HFFc6 (cell line): ENCODE data around the gene TFCP2L1. TPM values are rescaled to one million over a fixed set of nuclear protein-coding genes. Genes with fewer than 3 reads are reported as not detected.
"Not testable (repeated sequence)": the region's sequence is repeated elsewhere in the genome, so short reads cannot be mapped to it uniquely, and the experiment has no call there.

Source experiments
- DNase-seq: peaks from one replicate; pipeline ENCODE4 v3.0.0-alpha.2; 2018
- H3K27ac Mint-ChIP-seq: 2 replicates; pipeline ENCODE4 v1.8.0; 2020; ENCODE audit warnings: mild to moderate bottlenecking, mixed read lengths
- H3K27me3 Mint-ChIP-seq: 2 replicates; pipeline ENCODE4 v1.8.0; 2021; ENCODE audit warnings: mild to moderate bottlenecking, moderate library complexity, mixed read lengths; ENCODE audit not compliant: insufficient read depth
- H3K36me3 Mint-ChIP-seq: 2 replicates; pipeline ENCODE4 v1.8.0; 2021; ENCODE audit warnings: low read depth, mixed read lengths
- H3K4me1 Mint-ChIP-seq: 2 replicates; pipeline ENCODE4 v1.8.0; 2020; ENCODE audit warnings: low read depth, mixed read lengths
- H3K4me3 Mint-ChIP-seq: 2 replicates; pipeline ENCODE4 v1.8.0; 2020; ENCODE audit warnings: mild to moderate bottlenecking, moderate library complexity, mixed read lengths
- H3K9me3 Mint-ChIP-seq: 2 replicates; pipeline ENCODE4 v1.8.0; 2020; ENCODE audit warnings: mild to moderate bottlenecking, mixed read lengths
- CTCF ChIP-seq: fragments of 200-600 bp; sonication (generic); IDR thresholded peaks from 2 replicates; pipeline ENCODE4 v1.5.0; 2021; ENCODE audit warnings: antibody characterized with exemption, mild to moderate bottlenecking
- total RNA-seq, 6 experiments: library from RNA; stranded (reverse); fragmentation: NEBNext Ultra II Directional; extraction: Animal tissue kit (Norgen Biotek cat#: 25700); gene quantifications; 2 replicates in 1 of 6; 3 replicates in 5 of 6; pipeline ENCODE4 v1.2.3, GENCODE V29; 2021

TFCP2L1 gene
- total RNA-seq, 6 experiments from 2014 or later, result 0.03 TPM; not detected in 5

DNA sequence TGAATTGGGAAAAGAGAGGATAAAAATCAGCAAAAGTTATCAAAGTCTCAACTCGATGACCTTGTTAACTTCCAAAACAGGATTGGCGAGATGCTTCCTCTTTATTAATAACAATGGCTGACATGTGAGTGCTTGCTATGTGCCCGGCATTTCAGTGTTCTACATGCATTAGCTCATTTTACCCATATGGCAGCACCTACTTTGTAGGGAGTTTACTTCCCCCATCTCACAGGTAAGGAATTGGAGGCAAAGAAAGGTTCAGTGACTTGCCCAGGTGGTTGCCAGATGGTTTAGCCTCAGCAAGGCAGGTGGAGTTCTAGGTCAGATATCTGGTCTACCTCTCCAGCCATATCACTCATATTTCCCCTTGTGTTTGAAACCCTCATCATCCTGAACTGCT, 12.4 kb downstream of the TFCP2L1 start:
- no peak overlapping the region for H3K4me3 Mint-ChIP-seq
- no peak for DNase-seq
- no peaks in the 10 kb centered on the region for H3K4me1 Mint-ChIP-seq
- TF ChIP-seq CTCF, result no peak
- no peak overlapping the region for H3K27ac Mint-ChIP-seq
- no peaks in the 10 kb centered on the region for H3K9me3 Mint-ChIP-seq
- no peaks in the 10 kb centered on the region for H3K36me3 Mint-ChIP-seq
- peaks cover 37% of the 10 kb centered on the region for H3K27me3 Mint-ChIP-seq

GRCh38 chr2:121269436-121269835, 15.6 kb downstream of the TFCP2L1 start:
- H3K9me3 Mint-ChIP-seq, H3K36me3 Mint-ChIP-seq, H3K27ac Mint-ChIP-seq, H3K4me1 Mint-ChIP-seq, H3K4me3 Mint-ChIP-seq, DNase-seq: not testable (repeated sequence)
- peaks cover 33% of the 10 kb centered on the region for H3K27me3 Mint-ChIP-seq

GRCh38 chr2:121266543-121267106, 18.4 kb downstream of the TFCP2L1 start:
- H3K9me3 Mint-ChIP-seq, result no peaks in the 10 kb centered on the region
- no peak overlapping the region for H3K4me3 Mint-ChIP-seq
- no peaks in the 10 kb centered on the region for H3K4me1 Mint-ChIP-seq
- peaks cover 16% of the 10 kb centered on the region for H3K27me3 Mint-ChIP-seq
- no peak overlapping the region for H3K27ac Mint-ChIP-seq
- DNase-seq, result no peak
- no peak for TF ChIP-seq CTCF
- H3K36me3 Mint-ChIP-seq, result no peaks in the 10 kb centered on the region

DNA sequence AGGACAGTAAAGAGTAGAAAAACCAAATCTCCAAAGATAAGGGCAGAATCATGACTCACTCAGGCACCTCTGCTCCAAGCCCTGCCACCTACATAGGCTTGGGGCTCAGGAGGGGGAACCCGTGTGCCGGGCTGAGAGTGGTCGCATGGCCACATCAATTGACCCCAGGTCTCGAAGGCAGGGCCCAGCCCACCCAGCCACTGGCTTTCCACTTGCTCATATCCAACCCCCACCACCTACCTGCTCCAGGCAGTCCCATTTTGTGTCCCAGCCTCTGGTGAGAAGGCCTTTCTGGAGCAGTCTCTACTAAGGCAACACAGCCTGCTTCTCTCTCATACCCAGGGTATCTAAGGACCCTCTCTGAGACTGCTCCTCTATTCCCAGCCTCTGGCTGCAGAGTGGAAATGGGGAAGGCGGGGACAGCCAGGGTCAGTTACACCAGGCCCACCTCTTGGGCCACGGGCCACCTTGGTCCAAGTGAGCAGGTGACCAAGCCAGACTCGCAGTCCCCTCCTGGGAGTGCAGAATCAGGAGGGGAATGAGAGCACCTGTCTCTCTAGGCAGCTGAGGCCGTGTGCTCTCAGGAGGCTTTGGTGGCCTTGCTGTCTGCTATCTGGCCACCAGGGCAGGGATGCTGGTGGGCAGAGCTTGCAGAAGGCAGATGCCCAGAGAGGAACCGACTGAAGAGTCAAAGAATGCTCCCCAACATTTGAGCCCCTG, 20.8 kb downstream of the TFCP2L1 start:
- TF ChIP-seq CTCF, result no peak
- Mint-ChIP-seq H3K4me3 (no peak overlapping the region), H3K9me3 (no peaks in the 10 kb centered on the region), H3K4me1 (no peaks in the 10 kb centered on the region), H3K27ac (no peak overlapping the region), H3K36me3 (no peaks in the 10 kb centered on the region), H3K27me3 (peaks cover 21% of the 10 kb centered on the region)
- no peak for DNase-seq

GRCh38 chr2:121260370-121261154, 24.4 kb downstream of the TFCP2L1 start:
- Mint-ChIP-seq H3K4me1 (no peaks in the 10 kb centered on the region), H3K27ac (no peak overlapping the region), H3K4me3 (no peak overlapping the region), H3K27me3 (peaks cover 26% of the 10 kb centered on the region), H3K36me3 (no peaks in the 10 kb centered on the region), H3K9me3 (no peaks in the 10 kb centered on the region)
- DNase-seq, result no peak
- no peak for TF ChIP-seq CTCF

- no peak for TF ChIP-seq CTCF
- Mint-ChIP-seq H3K4me3 (no peak overlapping the region), H3K9me3 (no peaks in the 10 kb centered on the region), H3K27me3 (peaks cover 41% of the 10 kb centered on the region), H3K4me1 (no peaks in the 10 kb centered on the region), H3K27ac (no peak overlapping the region), H3K36me3 (no peaks in the 10 kb centered on the region)
- DNase-seq, result no peak
Measured at GRCh38 chr2:121258051-121258450, 27.0 kb downstream of the TFCP2L1 start.
